Measurements from ENCODE around the gene SUGP2. TPM values are rescaled to one million over a fixed set of nuclear protein-coding genes. Genes with fewer than 3 reads are reported as not detected.
A peak's percentile ranks its signal among the peaks of the same experiment; 100 is the strongest.

The SUGP2 gene
- total RNA-seq, 4 donors from 2014 or later = 18.6 to 57.4 (median 35.2) TPM

DNA sequence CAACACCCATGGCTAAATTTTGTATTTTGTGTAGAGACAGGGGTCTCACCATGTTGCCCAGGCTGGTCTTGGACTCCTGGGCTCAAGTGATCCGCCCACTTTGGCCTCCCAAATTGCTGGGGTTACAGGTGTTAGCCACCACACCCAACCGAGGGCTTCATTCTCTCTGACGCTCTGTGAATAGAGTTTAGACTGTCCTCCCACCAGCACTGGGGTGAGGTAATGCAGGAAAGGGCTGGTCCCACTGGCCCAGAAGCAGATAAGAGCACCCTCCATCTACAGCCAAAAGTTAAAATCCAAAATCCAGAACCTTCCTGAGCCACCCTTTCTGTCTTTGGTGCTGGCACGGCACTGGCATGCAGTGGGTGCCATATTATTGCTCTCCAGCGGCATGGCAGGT is 60.5 kb downstream of the SUGP2 start:
- ATAC-seq = no peak

GRCh38 chr19:18972301-18972811 is 61.0 kb downstream of the SUGP2 start:
- TF ChIP-seq, protein P1, sequence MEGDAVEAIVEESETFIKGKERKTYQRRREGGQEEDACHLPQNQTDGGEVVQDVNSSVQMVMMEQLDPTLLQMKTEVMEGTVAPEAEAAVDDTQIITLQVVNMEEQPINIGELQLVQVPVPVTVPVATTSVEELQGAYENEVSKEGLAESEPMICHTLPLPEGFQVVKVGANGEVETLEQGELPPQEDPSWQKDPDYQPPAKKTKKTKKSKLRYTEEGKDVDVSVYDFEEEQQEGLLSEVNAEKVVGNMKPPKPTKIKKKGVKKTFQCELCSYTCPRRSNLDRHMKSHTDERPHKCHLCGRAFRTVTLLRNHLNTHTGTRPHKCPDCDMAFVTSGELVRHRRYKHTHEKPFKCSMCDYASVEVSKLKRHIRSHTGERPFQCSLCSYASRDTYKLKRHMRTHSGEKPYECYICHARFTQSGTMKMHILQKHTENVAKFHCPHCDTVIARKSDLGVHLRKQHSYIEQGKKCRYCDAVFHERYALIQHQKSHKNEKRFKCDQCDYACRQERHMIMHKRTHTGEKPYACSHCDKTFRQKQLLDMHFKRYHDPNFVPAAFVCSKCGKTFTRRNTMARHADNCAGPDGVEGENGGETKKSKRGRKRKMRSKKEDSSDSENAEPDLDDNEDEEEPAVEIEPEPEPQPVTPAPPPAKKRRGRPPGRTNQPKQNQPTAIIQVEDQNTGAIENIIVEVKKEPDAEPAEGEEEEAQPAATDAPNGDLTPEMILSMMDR (IDR thresholded peaks at IDR 0.05) = no peak
- TF ChIP-seq POLR2A (IDR thresholded peaks at IDR 0.05) (no peak), EP300 (IDR thresholded peaks at IDR 0.05) (no peak), POLR2AphosphoS5 (IDR thresholded peaks at IDR 0.05) (no peak)
- Histone ChIP-seq H3K4me1 (peaks cover 0 to 4% (median 0%) of the 10 kb centered on the region in 3 donors), H3K4me3 (no peak overlapping the region), H3K27me3 (peaks cover 5% of the 10 kb centered on the region), H3K9me3 (no peaks in the 10 kb centered on the region), H3K36me3 (no peaks in the 10 kb centered on the region), H3K27ac (peak overlapping the region in 1 of 4 donors; percentile 59)
- 32 to 49% methylated on average over 9 to 11 of the region's 12 CpGs for WGBS, 2 donors (ENCODE audit: low coverage in 1 of 2)
- ATAC-seq = peak; percentile 44

More for the DNA sequence above, 60.5 kb downstream of the SUGP2 start:
- Histone ChIP-seq H3K27me3 (peaks cover 5% of the 10 kb centered on the region), H3K27ac (peak overlapping the region in 2 of 4 donors; percentile 47 to 59), H3K4me3 (no peak overlapping the region), H3K9me3 (no peaks in the 10 kb centered on the region), H3K4me1 (peaks cover 0 to 4% (median 0%) of the 10 kb centered on the region in 3 donors), H3K36me3 (no peaks in the 10 kb centered on the region)
- no CpG with 5 or more reads among the region's 5 CpGs for WGBS, 2 donors (ENCODE audit: low coverage in 1 of 2)
- TF ChIP-seq POLR2A (IDR thresholded peaks at IDR 0.05) = no peak
- TF ChIP-seq POLR2AphosphoS5 (IDR thresholded peaks at IDR 0.05) = no peak
- no peak for TF ChIP-seq EP300 (IDR thresholded peaks at IDR 0.05)
- TF ChIP-seq, protein P1 (IDR thresholded peaks at IDR 0.05) = no peak

- WGBS, 2 donors (ENCODE audit: low coverage in 1 of 2) = 35 to 76% methylated on average over 3 to 13 of the region's 13 CpGs
- Histone ChIP-seq H3K27ac (peak overlapping the region in 2 of 4 donors; percentile 23 to 74), H3K4me1 (peaks cover 0 to 4% (median 0%) of the 10 kb centered on the region in 3 donors), H3K27me3 (peaks cover 6% of the 10 kb centered on the region), H3K36me3 (no peaks in the 10 kb centered on the region), H3K9me3 (no peaks in the 10 kb centered on the region), H3K4me3 (no peak overlapping the region)
- TF ChIP-seq POLR2AphosphoS5 (IDR thresholded peaks at IDR 0.05) = no peak
- TF ChIP-seq, protein P1 (IDR thresholded peaks at IDR 0.05) = no peak
- no peak for TF ChIP-seq EP300 (IDR thresholded peaks at IDR 0.05)
- TF ChIP-seq POLR2A (IDR thresholded peaks at IDR 0.05) = no peak
- ATAC-seq = no peak
Measured at GRCh38 chr19:18969931-18970659, 63.2 kb downstream of the SUGP2 start.

GRCh38 chr19:18967358-18968146 is 65.8 kb downstream of the SUGP2 start:
- no peaks in the 10 kb centered on the region for H3K9me3 ChIP-seq
- ATAC-seq = peak; percentile 69
- 35 to 52% methylated on average over 5 to 10 of the region's 11 CpGs for WGBS, 2 donors (ENCODE audit: low coverage in 1 of 2)
- peaks cover 16% of the 10 kb centered on the region for H3K27me3 ChIP-seq
- H3K27ac ChIP-seq = peak overlapping the region in 3 of 4 donors; percentile 50 to 74 (median 63)
- H3K36me3 ChIP-seq = no peaks in the 10 kb centered on the region
- TF ChIP-seq, protein P1 (IDR thresholded peaks at IDR 0.05) = no peak
- TF ChIP-seq POLR2A (IDR thresholded peaks at IDR 0.05) (no peak), EP300 (IDR thresholded peaks at IDR 0.05) (no peak), POLR2AphosphoS5 (IDR thresholded peaks at IDR 0.05) (no peak)
- H3K4me1 ChIP-seq = peaks cover 0 to 4% (median 0%) of the 10 kb centered on the region in 3 donors
- no peak overlapping the region for H3K4me3 ChIP-seq
